Gastrocnemius medialis (tissue), 4 donors: ENCODE measurements around the gene NECTIN1. TPM values are rescaled to one million over a fixed set of nuclear protein-coding genes. Genes with fewer than 3 reads are reported as not detected.

Experiments
- ATAC-seq, 2 donors: fragments of 150-250 bp; one replicate each; pipeline ENCODE4 v1.9.1; 2016
- DNase-seq, 2 donors: peaks; one replicate each; pipeline ENCODE4 v3.0.0-alpha.2; 2019
- H3K27ac ChIP-seq, 4 donors: fragments of 200-600 bp; sonication (generic); 1 replicate in 1 of 4; 2 replicates in 3 of 4; pipeline ENCODE4 v1.5.1; 2016 to 2018; ENCODE audit warnings: mild to moderate bottlenecking in 2 of 4, moderate library complexity in 1 of 4
- H3K27me3 ChIP-seq, 3 donors: fragments of 200-600 bp; sonication (generic) in 2 of 3; 1 replicate in 1 of 3; 2 replicates in 2 of 3; pipeline versions ENCODE4 v1.5.1 to v1.6.0; 2016 to 2019; ENCODE audit warnings: mild to moderate bottlenecking in 1 of 3, moderate library complexity in 1 of 3
- H3K36me3 ChIP-seq, 2 donors: fragments of 200-600 bp; sonication (generic) in 1 of 2; one replicate each; pipeline ENCODE4 v1.5.1; 2017 to 2018
- H3K4me1 ChIP-seq, 2 donors: fragments of 200-600 bp; sonication (generic) in 1 of 2; one replicate each; pipeline ENCODE4 v1.5.1; 2016 to 2017; ENCODE audit warnings: mild to moderate bottlenecking in 2 of 2
- H3K4me3 ChIP-seq, 4 donors: fragments of 200-600 bp; sonication (generic) in 3 of 4; 1 replicate in 1 of 4; 2 replicates in 3 of 4; pipeline ENCODE4 v1.5.1; 2016 to 2019; ENCODE audit warnings: mild to moderate bottlenecking in 2 of 4
- H3K9me3 ChIP-seq, 3 donors: fragments of 200-600 bp; sonication (generic) in 2 of 3; 1 replicate in 1 of 3; 2 replicates in 2 of 3; pipeline ENCODE4 v1.5.1; 2016 to 2019
- CTCF ChIP-seq, 5 experiments: fragments of 450-650 bp in 3 of 5; fragments of 200-600 bp in 2 of 5; sonication (generic) in 2 of 5; IDR thresholded peaks in 4 of 5; conservative IDR thresholded peaks in 1 of 5; 1 replicate in 4 of 5; 2 replicates in 1 of 5; pipeline ENCODE4 v1.5.1; 2016 to 2019; ENCODE audit warnings: antibody characterized with exemption in 5 of 5, mild to moderate bottlenecking in 3 of 5, moderate library complexity in 3 of 5
- POLR2A ChIP-seq, 2 donors: fragments of 450-650 bp; IDR thresholded peaks; one replicate each; pipeline ENCODE4 v1.6.1; 2017; ENCODE audit warnings: antibody characterized with exemption in 2 of 2, mild to moderate bottlenecking in 2 of 2, moderate library complexity in 2 of 2
- in situ Hi-C, 4 donors: fragments of 200-750 bp; cut with MboI; loops; one replicate each; pipeline versions ENCODE4 v1.15.0 to v1.8.0; 2017; ENCODE audit warnings: low sequenced_read_pairs in 4 of 4
- intact Hi-C: fragments of 100-400 bp; cut with DNase I; formaldehyde crosslinking; loops from one replicate; pipeline ENCODE4 v1.15.1; 2023; ENCODE audit warnings: low total_unique reads
- total RNA-seq, 4 donors: library from RNA; depleted of rRNA; stranded (reverse); fragments of >200 nt; gene quantifications; one replicate each; pipeline versions ENCODE4 v1.1.0 to v1.2.3, GENCODE V29; 2016

NECTIN1 gene
- total RNA-seq, 4 donors from 2014 or later: 0.66 to 2.2 (median 0.92) TPM

GRCh38 chr11:119693253-119693815 lies 35.7 kb downstream of the NECTIN1 start:
- H3K4me1 ChIP-seq: peaks cover 0 to 4% of the 10 kb centered on the region in 2 donors
- H3K27me3 ChIP-seq: no peaks in the 10 kb centered on the region
- in situ Hi-C loops: no loop called here
- intact Hi-C loops: no loop called here
- H3K9me3 ChIP-seq: no peaks in the 10 kb centered on the region
- DNase-seq: no peak
- no peak for ATAC-seq
- no peak overlapping the region for H3K27ac ChIP-seq
- H3K4me3 ChIP-seq: no peak overlapping the region
- TF ChIP-seq CTCF (IDR thresholded peaks at IDR 0.05 in 4 of 5, conservative IDR thresholded peaks at IDR 0.05 in 1 of 5) (no peak), POLR2A (IDR thresholded peaks at IDR 0.05) (no peak)
- no peaks in the 10 kb centered on the region for H3K36me3 ChIP-seq

GRCh38 chr11:119692540-119692820 lies 36.5 kb downstream of the NECTIN1 start:
- intact Hi-C loops (no loop called here), in situ Hi-C loops (no loop called here)
- no peaks in the 10 kb centered on the region for H3K9me3 ChIP-seq
- H3K4me1 ChIP-seq: no peaks in the 10 kb centered on the region
- H3K4me3 ChIP-seq: no peak overlapping the region
- DNase-seq (no peak), ATAC-seq (no peak)
- no peaks in the 10 kb centered on the region for H3K36me3 ChIP-seq
- H3K27me3 ChIP-seq: no peaks in the 10 kb centered on the region
- TF ChIP-seq CTCF (IDR thresholded peaks at IDR 0.05 in 4 of 5, conservative IDR thresholded peaks at IDR 0.05 in 1 of 5): no peak
- TF ChIP-seq POLR2A (IDR thresholded peaks at IDR 0.05): no peak
- no peak overlapping the region for H3K27ac ChIP-seq

- no peaks in the 10 kb centered on the region for H3K4me1 ChIP-seq
- no peaks in the 10 kb centered on the region for H3K27me3 ChIP-seq
- H3K9me3 ChIP-seq: no peaks in the 10 kb centered on the region
- H3K4me3 ChIP-seq: no peak overlapping the region
- no peak for TF ChIP-seq CTCF (IDR thresholded peaks at IDR 0.05 in 4 of 5, conservative IDR thresholded peaks at IDR 0.05 in 1 of 5)
- TF ChIP-seq POLR2A (IDR thresholded peaks at IDR 0.05): no peak
- DNase-seq: no peak
- intact Hi-C loops: no loop called here
- H3K36me3 ChIP-seq: no peaks in the 10 kb centered on the region
- in situ Hi-C loops: no loop called here
- no peak for ATAC-seq
- H3K27ac ChIP-seq: no peak overlapping the region
These were observed 37.1 kb downstream of the NECTIN1 start for GRCh38 chr11:119691701-119692539.

GRCh38 chr11:119691020-119691666 lies 37.9 kb downstream of the NECTIN1 start:
- no peaks in the 10 kb centered on the region for H3K36me3 ChIP-seq
- no peak overlapping the region for H3K27ac ChIP-seq
- TF ChIP-seq POLR2A (IDR thresholded peaks at IDR 0.05): no peak
- ATAC-seq (no peak), DNase-seq (no peak)
- intact Hi-C loops: no loop called here
- in situ Hi-C loops: no loop called here
- H3K27me3 ChIP-seq: no peaks in the 10 kb centered on the region
- H3K4me3 ChIP-seq: no peak overlapping the region
- H3K9me3 ChIP-seq: no peaks in the 10 kb centered on the region
- no peaks in the 10 kb centered on the region for H3K4me1 ChIP-seq

- TF ChIP-seq CTCF (IDR thresholded peaks at IDR 0.05 in 4 of 5, conservative IDR thresholded peaks at IDR 0.05 in 1 of 5) (no peak), POLR2A (IDR thresholded peaks at IDR 0.05) (no peak)
- no peak for DNase-seq
- no peaks in the 10 kb centered on the region for H3K9me3 ChIP-seq
- in situ Hi-C loops (no loop called here), intact Hi-C loops (no loop called here)
- no peak overlapping the region for H3K4me3 ChIP-seq
- no peaks in the 10 kb centered on the region for H3K36me3 ChIP-seq
- H3K27ac ChIP-seq: no peak overlapping the region
- H3K4me1 ChIP-seq: no peaks in the 10 kb centered on the region
- H3K27me3 ChIP-seq: no peaks in the 10 kb centered on the region
- no peak for ATAC-seq
These were observed 39.7 kb downstream of the NECTIN1 start for GRCh38 chr11:119689302-119689701.
